Neuronal stem cell (in vitro differentiated cells): ENCODE data around the gene PCGF3.
A peak's percentile ranks its signal among the peaks of the same experiment; 100 is the strongest.

Source experiments
- DNase-seq: peaks from one replicate; pipeline ENCODE4 v3.0.0-alpha.2; 2013; ENCODE audit warnings: low spot score
- H2AFZ ChIP-seq: one replicate; pipeline ENCODE4 v1.6.1; 2013; ENCODE audit warnings: mild to moderate bottlenecking, low read length, inconsistent platforms
- H2AK5ac ChIP-seq: 2 replicates; pipeline ENCODE4 v1.6.1; 2013; ENCODE audit warnings: low read depth, mild to moderate bottlenecking, inconsistent platforms, low read length, moderate library complexity, mixed read lengths
- H2BK120ac ChIP-seq: 2 replicates; pipeline ENCODE4 v1.6.1; 2013; ENCODE audit warnings: low read depth, mild to moderate bottlenecking, inconsistent platforms, low read length, moderate library complexity, mixed read lengths
- H2BK12ac ChIP-seq: one replicate; pipeline ENCODE4 v1.6.1; 2013; ENCODE audit warnings: low read length, inconsistent platforms
- H2BK15ac ChIP-seq: 2 replicates; pipeline ENCODE4 v1.6.1; 2013; ENCODE audit warnings: mild to moderate bottlenecking, low read length, inconsistent platforms, mixed read lengths
- H2BK5ac ChIP-seq: one replicate; pipeline ENCODE4 v1.6.1; 2013; ENCODE audit warnings: inconsistent platforms, mild to moderate bottlenecking, low read length, moderate library complexity
- H3K14ac ChIP-seq: one replicate; pipeline ENCODE4 v1.6.1; 2013; ENCODE audit warnings: low read length, inconsistent platforms
- H3K18ac ChIP-seq: 2 replicates; pipeline ENCODE4 v1.6.1; 2013; ENCODE audit warnings: low read length, inconsistent platforms
- H3K23ac ChIP-seq: 2 replicates; pipeline ENCODE4 v1.6.1; 2013; ENCODE audit warnings: low read depth, mild to moderate bottlenecking, mixed read lengths, low read length, inconsistent platforms; ENCODE audit not compliant: poor library complexity
- H3K27ac ChIP-seq: replicated peaks from 3 replicates; pipeline ENCODE4 v1.5.1; 2013; ENCODE audit warnings: low read length, inconsistent platforms
- H3K27me3 ChIP-seq, 3 experiments: 2 replicates each; pipeline ENCODE4 v1.6.1; 2013; ENCODE audit warnings: low read length in 3 of 3, mild to moderate bottlenecking in 2 of 3, inconsistent platforms in 1 of 3, low read depth in 1 of 3, mixed read lengths in 1 of 3, moderate library complexity in 1 of 3; ENCODE audit not compliant: control insufficient read depth in 3 of 3, insufficient read depth in 3 of 3
- H3K36me3 ChIP-seq, 2 donors: replicated peaks in 1 of 2; 2 replicates each; pipeline ENCODE4 v1.6.1; 2013; ENCODE audit warnings: low read length in 2 of 2; ENCODE audit not compliant: control insufficient read depth in 2 of 2, insufficient read depth in 2 of 2
- H3K4ac ChIP-seq: 2 replicates; pipeline ENCODE4 v1.6.1; 2013; ENCODE audit warnings: inconsistent platforms, mild to moderate bottlenecking, low read length, moderate library complexity
- H3K4me1 ChIP-seq, 2 donors: 1 replicate in 1 of 2; 2 replicates in 1 of 2; pipeline ENCODE4 v1.6.1; 2013; ENCODE audit warnings: low read length in 2 of 2, low read depth in 1 of 2; ENCODE audit not compliant: control insufficient read depth in 2 of 2, insufficient read depth in 1 of 2
- H3K4me2 ChIP-seq: one replicate; pipeline ENCODE4 v1.6.1; 2013; ENCODE audit warnings: mild to moderate bottlenecking, low read length, inconsistent platforms; ENCODE audit not compliant: insufficient read depth, poor library complexity, severe bottlenecking
- H3K4me3 ChIP-seq, 2 donors: 2 replicates each; pipeline ENCODE4 v1.5.1; 2013; ENCODE audit warnings: low read length in 2 of 2, mild to moderate bottlenecking in 2 of 2, inconsistent platforms in 1 of 2, moderate library complexity in 1 of 2
- H3K79me1 ChIP-seq: one replicate; pipeline ENCODE4 v1.6.1; 2013; ENCODE audit warnings: low read depth, mild to moderate bottlenecking, inconsistent platforms, low read length, moderate library complexity
- H3K9ac ChIP-seq: one replicate; pipeline ENCODE4 v1.6.1; 2013; ENCODE audit warnings: mild to moderate bottlenecking, low read depth, low read length, inconsistent platforms; ENCODE audit not compliant: poor library complexity
- H3K9me3 ChIP-seq, 2 donors: replicated peaks in 1 of 2; 2 replicates each; pipeline versions ENCODE3 to v1.6.1; 2013; ENCODE audit warnings: low read length in 2 of 2, mild to moderate bottlenecking in 2 of 2, inconsistent platforms in 1 of 2, low read depth in 1 of 2, mixed read lengths in 1 of 2, moderate library complexity in 1 of 2; ENCODE audit not compliant: control insufficient read depth in 2 of 2, insufficient read depth in 1 of 2
- H4K8ac ChIP-seq: one replicate; pipeline ENCODE4 v1.6.1; 2013; ENCODE audit warnings: low read depth, mild to moderate bottlenecking, inconsistent platforms, low read length, moderate library complexity
- H4K91ac ChIP-seq: one replicate; pipeline ENCODE4 v1.6.1; 2013; ENCODE audit warnings: low read length, low read depth, mild to moderate bottlenecking, inconsistent platforms; ENCODE audit not compliant: poor library complexity
- WGBS, 2 donors: extraction: QIAGEN DNeasy Blood & Tissue Kit; methylation state at CpG; one replicate each; pipeline ENCODE4 v1.1.7; 2013; ENCODE audit warnings: missing lambda C conversion rate in 2 of 2, mixed read lengths in 1 of 2; ENCODE audit not compliant: insufficient read length in 2 of 2, insufficient replicate concordance in 1 of 2; ENCODE audit errors: extremely low coverage in 2 of 2; 5-methylcytosine and 5-hydroxymethylcytosine counted together

The PCGF3 gene

DNA sequence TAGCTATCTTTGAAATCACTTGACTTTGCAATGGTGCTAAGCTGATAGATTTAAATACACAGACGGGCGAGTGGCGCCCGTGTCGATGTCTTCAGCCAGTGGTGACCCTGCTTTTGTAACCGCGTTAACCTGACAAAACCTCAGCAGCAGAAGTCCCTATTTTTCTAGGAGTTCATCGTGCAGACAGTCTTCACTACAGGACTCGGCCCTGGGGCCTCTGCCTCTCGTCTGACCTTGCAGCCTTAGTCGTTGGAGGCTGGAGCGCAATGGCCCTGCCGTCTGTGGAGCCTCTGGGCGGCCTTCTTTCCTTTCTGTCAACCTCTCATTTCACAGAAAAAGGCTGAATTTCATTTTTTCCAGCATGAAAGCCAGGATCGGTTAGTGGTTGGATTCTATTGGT, 62.4 kb downstream of the PCGF3 start:
- Histone ChIP-seq H4K91ac (no peak overlapping the region), H2BK12ac (no peak overlapping the region), H3K14ac (no peak overlapping the region), H3K79me1 (peaks cover 6% of the 10 kb centered on the region), H3K9ac (no peak overlapping the region), H3K18ac (no peak overlapping the region), H3K9me3 (peaks cover 21 to 37% of the 10 kb centered on the region in 2 donors), H3K27ac (no peak overlapping the region), H3K27me3 (no peaks in the 10 kb centered on the region), H2AK5ac (no peak overlapping the region), H3K36me3 (peaks cover 60 to 97% of the 10 kb centered on the region in 2 donors), H2AFZ (no peak overlapping the region), H3K4me1 (peaks cover 0 to 2% of the 10 kb centered on the region in 2 donors), H4K8ac (no peak overlapping the region), H3K4me2 (no peak overlapping the region), H3K4me3 (no peak overlapping the region), H3K4ac (no peak overlapping the region), H2BK15ac (no peak overlapping the region), H3K23ac (no peak overlapping the region), H2BK5ac (no peak overlapping the region), H2BK120ac (no peak overlapping the region)
- no peak for DNase-seq
- WGBS, 2 donors, result no CpG with 5 or more reads among the region's 15 CpGs

DNA sequence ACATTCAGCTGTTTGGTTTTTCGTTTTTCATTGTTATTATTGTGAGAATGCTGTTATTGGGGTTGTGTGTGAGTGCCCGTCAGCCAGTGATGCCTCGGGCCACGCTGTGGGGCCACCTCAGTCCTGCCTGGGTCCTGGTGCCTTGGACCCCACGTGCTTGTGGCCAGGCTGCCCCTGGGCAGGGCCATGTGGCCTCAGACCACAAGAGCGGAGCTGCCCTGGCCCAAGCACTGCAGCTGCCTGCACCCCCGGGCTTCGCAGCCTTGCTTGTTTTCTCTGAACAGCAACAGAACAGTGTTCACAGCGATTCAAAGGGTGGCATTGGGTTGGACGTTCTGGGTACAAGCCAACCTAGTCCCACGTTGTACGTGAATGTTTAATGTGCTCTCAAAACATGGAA, 63.4 kb downstream of the PCGF3 start:
- peaks cover 52 to 96% of the 10 kb centered on the region in 2 donors for H3K36me3 ChIP-seq
- peak overlapping the region in 1 of 2 donors; percentile 10 for H3K4me3 ChIP-seq
- no peak for DNase-seq
- H2AFZ ChIP-seq, result no peak overlapping the region
- H4K91ac ChIP-seq, result no peak overlapping the region
- no peak overlapping the region for H3K18ac ChIP-seq
- no peak overlapping the region for H3K27ac ChIP-seq
- no peak overlapping the region for H3K9ac ChIP-seq
- peak overlapping the region; percentile 70 for H4K8ac ChIP-seq
- no peak overlapping the region for H3K14ac ChIP-seq
- H3K79me1 ChIP-seq, result peaks cover 14% of the 10 kb centered on the region
- no peak overlapping the region for H2BK12ac ChIP-seq
- H2BK15ac ChIP-seq, result no peak overlapping the region
- peaks cover 14 to 29% of the 10 kb centered on the region in 2 donors for H3K9me3 ChIP-seq
- no CpG with 5 or more reads among the region's 12 CpGs for WGBS, 2 donors
- H3K4me1 ChIP-seq, result peaks cover 0 to 2% of the 10 kb centered on the region in 2 donors
- H3K23ac ChIP-seq, result peak overlapping the region; percentile 6
- no peaks in the 10 kb centered on the region for H3K27me3 ChIP-seq
- H2BK5ac ChIP-seq, result no peak overlapping the region
- no peak overlapping the region for H3K4me2 ChIP-seq
- no peak overlapping the region for H2BK120ac ChIP-seq
- no peak overlapping the region for H2AK5ac ChIP-seq
- no peak overlapping the region for H3K4ac ChIP-seq

DNA sequence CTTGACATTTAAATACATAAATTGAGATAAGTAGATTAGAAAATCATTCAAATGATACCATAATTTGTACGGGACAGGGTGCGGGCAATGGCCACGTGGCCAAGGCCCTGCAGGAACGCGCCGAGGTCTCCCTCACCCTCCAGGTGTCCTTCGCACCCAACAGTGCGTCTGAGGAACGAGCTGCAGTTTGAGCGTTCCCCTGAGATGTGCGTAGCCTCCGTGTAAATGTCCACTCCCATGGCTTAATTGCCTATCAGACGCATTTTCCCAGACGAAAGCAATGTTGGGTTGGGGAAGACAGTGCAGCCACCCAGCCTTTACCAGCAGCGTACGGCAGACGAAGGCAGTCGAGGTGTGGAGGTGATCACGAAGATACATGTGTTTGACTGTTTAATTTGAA, 63.9 kb downstream of the PCGF3 start:
- no peak overlapping the region for H3K18ac ChIP-seq
- peaks cover 49 to 96% of the 10 kb centered on the region in 2 donors for H3K36me3 ChIP-seq
- no peaks in the 10 kb centered on the region for H3K27me3 ChIP-seq
- no peak overlapping the region for H3K27ac ChIP-seq
- H2AFZ ChIP-seq, result no peak overlapping the region
- H3K9me3 ChIP-seq, result peaks cover 9 to 25% of the 10 kb centered on the region in 2 donors
- H3K4me2 ChIP-seq, result no peak overlapping the region
- H3K4me1 ChIP-seq, result peaks cover 0 to 2% of the 10 kb centered on the region in 2 donors
- DNase-seq, result no peak
- H3K79me1 ChIP-seq, result peaks cover 14% of the 10 kb centered on the region
- H3K4me3 ChIP-seq, result peak overlapping the region in 1 of 2 donors; percentile 5
- no peak overlapping the region for H2AK5ac ChIP-seq
- no peak overlapping the region for H2BK15ac ChIP-seq
- H4K8ac ChIP-seq, result no peak overlapping the region
- H3K14ac ChIP-seq, result no peak overlapping the region
- H3K9ac ChIP-seq, result peak overlapping the region; percentile 24
- H2BK5ac ChIP-seq, result no peak overlapping the region
- no peak overlapping the region for H4K91ac ChIP-seq
- no peak overlapping the region for H2BK120ac ChIP-seq
- H3K4ac ChIP-seq, result no peak overlapping the region
- H2BK12ac ChIP-seq, result no peak overlapping the region
- peak overlapping the region; percentile 75 for H3K23ac ChIP-seq
- WGBS, 2 donors, result no CpG with 5 or more reads among the region's 19 CpGs

DNA sequence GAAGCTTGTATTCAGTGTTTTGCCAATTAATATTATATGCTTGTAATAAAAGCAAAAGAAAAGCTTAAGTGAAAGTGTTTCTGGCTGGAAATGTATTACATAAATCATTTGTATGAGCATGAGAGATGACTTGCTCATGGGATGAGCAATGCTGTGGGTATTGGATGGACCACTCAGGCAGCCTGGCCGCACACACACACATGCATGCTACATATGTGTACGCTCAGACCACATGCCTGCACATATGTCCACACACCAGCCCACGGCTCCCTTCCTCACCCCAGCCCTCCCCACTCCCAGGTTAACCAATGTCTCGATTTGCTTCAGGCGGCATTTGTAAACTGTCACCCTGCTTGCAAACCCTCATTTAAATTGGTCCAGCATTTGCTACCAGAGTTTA, 64.4 kb downstream of the PCGF3 start:
- no CpG with 5 or more reads among the region's 5 CpGs for WGBS, 2 donors
- Histone ChIP-seq H2BK12ac (no peak overlapping the region), H4K8ac (no peak overlapping the region), H2BK120ac (no peak overlapping the region), H4K91ac (no peak overlapping the region), H3K4ac (no peak overlapping the region), H3K14ac (peak overlapping the region; percentile 47), H3K4me2 (no peak overlapping the region), H2AK5ac (no peak overlapping the region), H2BK5ac (no peak overlapping the region), H3K27ac (no peak overlapping the region), H3K9me3 (peaks cover 4 to 20% of the 10 kb centered on the region in 2 donors), H3K23ac (no peak overlapping the region), H3K4me3 (no peak overlapping the region), H3K9ac (no peak overlapping the region), H2AFZ (no peak overlapping the region), H3K36me3 (peaks cover 45 to 96% of the 10 kb centered on the region in 2 donors), H3K4me1 (peaks cover 0 to 2% of the 10 kb centered on the region in 2 donors), H3K79me1 (peaks cover 14% of the 10 kb centered on the region), H3K18ac (no peak overlapping the region), H3K27me3 (no peaks in the 10 kb centered on the region), H2BK15ac (no peak overlapping the region)
- DNase-seq, result no peak
